HCT116 (cell line): ENCODE data around the gene DOCK10. TPM values are rescaled to one million over a fixed set of nuclear protein-coding genes. Genes with fewer than 3 reads are reported as not detected.

Source experiments
- ATAC-seq: fragments of 200-7000 bp; cut with Tn5 transposase; 2 replicates; pipeline ENCODE4 v1.9.1; 2020; ENCODE audit warnings: mild to moderate bottlenecking, moderate library complexity
- BruUV-seq: library from RNA; stranded (reverse); fragments of 400-500 nt; replicated peaks from 2 replicates; lab custom pipeline; 2021; lab: Mats Ljungman, UMichigan
- CTCF ChIA-PET: fragments of 300-600 bp; sonication (Branson Sonifier 250); formaldehyde crosslinking; loops from one replicate; lab custom pipeline; 2021; ENCODE audit warnings: antibody characterized with exemption; lab: Charles Lee
- POLR2A ChIA-PET: fragments of 300-600, 350-600 bp; sonication (Branson Sonifier 250); formaldehyde crosslinking; loops from one replicate; lab custom pipeline; 2021; ENCODE audit warnings: antibody characterized with exemption; lab: Charles Lee
- RAD21 ChIA-PET, 2 experiments: fragments of 300-600 bp; sonication (Branson Sonifier 250); formaldehyde crosslinking; loops; one replicate each; lab custom pipeline; 2023; ENCODE audit warnings: low total read pairs in 2 of 2; ENCODE audit not compliant: uncharacterized antibody in 2 of 2, unreplicated experiment in 2 of 2, low non-redundant PET in 1 of 2; lab: Charles Lee
- DNase-seq: peaks from one replicate; pipeline ENCODE4 v3.0.0-alpha.2; 2010; ENCODE audit warnings: low read depth, low spot score
- H2AFZ ChIP-seq: fragments of 200-600 bp; shearing (Covaris generic), sonication (generic); 2 replicates; pipeline ENCODE4 v1.6.1; 2017; ENCODE audit warnings: low read depth, mixed run types, mixed read lengths, antibody characterized with exemption, low read length; ENCODE audit not compliant: poor library complexity, severe bottlenecking
- H3K27ac ChIP-seq: 2 replicates; pipeline ENCODE4 v1.5.1; 2012; ENCODE audit warnings: low read depth, low read length
- H3K27me3 ChIP-seq: fragments of 200-600 bp; sonication (generic); 2 replicates; pipeline ENCODE4 v1.6.1; 2016; ENCODE audit warnings: mixed run types, low read length, mixed read lengths; ENCODE audit not compliant: insufficient read depth
- H3K36me3 ChIP-seq, 2 experiments: fragments of 200-500 bp in 1 of 2; fragments of 200-600 bp in 1 of 2; sonication (Bioruptor generic) in 1 of 2; sonication (generic) in 1 of 2; 2 replicates each; pipeline versions ENCODE4 v1.5.1 to v1.6.1; 2014 to 2016; ENCODE audit warnings: low read length in 2 of 2, inconsistent platforms in 1 of 2, mixed read lengths in 1 of 2, mixed run types in 1 of 2; ENCODE audit not compliant: insufficient read depth in 2 of 2, control insufficient read depth in 1 of 2
- H3K4me1 ChIP-seq, 2 experiments: fragments of 200-600 bp in 1 of 2; sonication (generic) in 1 of 2; 2 replicates each; pipeline versions ENCODE4 v1.5.1 to v1.6.1; 2012 to 2017; ENCODE audit warnings: low read length in 2 of 2, inconsistent platforms in 1 of 2, mild to moderate bottlenecking in 1 of 2, mixed read lengths in 1 of 2, mixed run types in 1 of 2, moderate library complexity in 1 of 2; ENCODE audit not compliant: insufficient read depth in 2 of 2, control insufficient read depth in 1 of 2
- H3K4me2 ChIP-seq: fragments of 200-600 bp; sonication (generic); 2 replicates; pipeline ENCODE4 v1.6.1; 2017; ENCODE audit warnings: mixed run types, low read length, mixed read lengths
- H3K4me3 ChIP-seq, 2 experiments: fragments of 200-600 bp in 1 of 2; sonication (generic) in 1 of 2; replicated peaks in 1 of 2; 2 replicates each; pipeline ENCODE4 v1.5.1; 2011 to 2016; ENCODE audit warnings: low read length in 2 of 2, control low read depth in 1 of 2, low read depth in 1 of 2, mild to moderate bottlenecking in 1 of 2, mixed read lengths in 1 of 2, mixed run types in 1 of 2
- H3K79me2 ChIP-seq: fragments of 200-600 bp; sonication (generic); 2 replicates; pipeline ENCODE4 v1.6.1; 2017; ENCODE audit warnings: mild to moderate bottlenecking, mixed run types, low read length, moderate library complexity, mixed read lengths; ENCODE audit not compliant: insufficient read depth
- H3K9ac ChIP-seq: fragments of 200-600 bp; sonication (generic); 2 replicates; pipeline ENCODE4 v1.6.1; 2016; ENCODE audit warnings: low read length, mixed read lengths
- H3K9me2 ChIP-seq: fragments of 200-600 bp; sonication (generic), shearing (Covaris generic); 2 replicates; pipeline ENCODE4 v1.6.1; 2017; ENCODE audit warnings: mixed run types, mild to moderate bottlenecking, moderate library complexity; ENCODE audit not compliant: insufficient read depth
- H3K9me3 ChIP-seq, 2 experiments: fragments of 200-500 bp in 1 of 2; fragments of 200-600 bp in 1 of 2; sonication (Bioruptor generic) in 1 of 2; sonication (generic) in 1 of 2; 2 replicates each; pipeline ENCODE4 v1.6.1; 2014 to 2017; ENCODE audit warnings: low read length in 2 of 2, mixed read lengths in 2 of 2, inconsistent platforms in 1 of 2, low read depth in 1 of 2, mild to moderate bottlenecking in 1 of 2, mixed run types in 1 of 2, moderate library complexity in 1 of 2; ENCODE audit not compliant: control insufficient read depth in 1 of 2, insufficient read depth in 1 of 2
- H4K20me1 ChIP-seq: fragments of 200-600 bp; sonication (generic), shearing (Covaris generic); 2 replicates; pipeline ENCODE4 v1.6.1; 2017; ENCODE audit warnings: mixed run types, mild to moderate bottlenecking, moderate library complexity; ENCODE audit not compliant: insufficient read depth
- POLR2A ChIP-seq: IDR thresholded peaks from 2 replicates; pipeline ENCODE4 v1.7.0; 2011; ENCODE audit warnings: borderline replicate concordance; ENCODE audit not compliant: insufficient read depth, insufficient read length; ENCODE audit errors: extremely low read depth
- TCF7L2 ChIP-seq: IDR thresholded peaks from 2 replicates; pipeline ENCODE4 v1.7.0; 2011; ENCODE audit warnings: borderline replicate concordance, inconsistent platforms; ENCODE audit not compliant: insufficient read depth, insufficient read length; ENCODE audit errors: extremely low read depth
- ZFX ChIP-seq: fragments of 450-650 bp; IDR thresholded peaks from 2 replicates; pipeline ENCODE4 v1.6.1; 2017
- ZNF274 ChIP-seq: fragments of 200-500 bp; sonication (Bioruptor generic); IDR thresholded peaks from 2 replicates; pipeline ENCODE4 v1.6.1; 2014; ENCODE audit warnings: mild to moderate bottlenecking, low read depth, low read length, inconsistent platforms
- intact Hi-C: fragments of 100-400 bp; cut with micrococcal nuclease; formaldehyde crosslinking; loops from 2 replicates; pipeline ENCODE4 v1.10.0; 2022
- total RNA-seq: library from RNA; stranded (reverse); gene quantifications from one replicate; pipeline ENCODE4 v1.2.1, GENCODE V29; 2021; ENCODE audit not compliant: unreplicated experiment

DOCK10 gene
- total RNA-seq, 1 experiment from 2014 or later = 0.54 TPM

DNA sequence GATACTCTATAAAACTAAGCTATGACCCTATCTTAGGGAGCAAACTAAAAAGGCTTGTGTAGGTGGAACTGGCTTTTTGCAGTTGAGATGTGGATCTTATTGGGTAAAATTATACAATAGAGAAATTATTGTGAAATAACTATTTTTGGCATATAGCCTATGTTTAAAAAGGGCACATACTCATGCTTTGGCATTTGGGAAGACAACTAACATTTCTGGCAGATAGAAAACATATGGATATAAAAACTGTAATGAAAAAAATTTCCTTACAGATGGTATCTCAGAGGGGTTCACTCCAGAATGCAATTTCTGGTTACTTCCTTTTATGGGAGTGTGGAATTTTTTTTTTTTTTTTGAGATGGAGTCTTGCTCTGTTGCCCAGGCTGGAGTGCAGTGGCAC, 206.0 kb downstream of the DOCK10 start:
- Histone ChIP-seq H2AFZ (no peak overlapping the region), H3K79me2 (no peaks in the 10 kb centered on the region), H3K4me2 (no peak overlapping the region), H3K27ac (no peak overlapping the region), H3K27me3 (no peaks in the 10 kb centered on the region), H3K4me3 (no peak overlapping the region), H3K9me2 (no peaks in the 10 kb centered on the region), H3K9ac (no peak overlapping the region), H3K9me3 (no peaks in the 10 kb centered on the region), H3K36me3 (no peaks in the 10 kb centered on the region), H3K4me1 (no peaks in the 10 kb centered on the region), H4K20me1 (no peaks in the 10 kb centered on the region)
- ATAC-seq = no peak
- no peak for DNase-seq
- ChIA-PET RAD21 (no interaction called here), POLR2A (no interaction called here), CTCF (no interaction called here)
- TF ChIP-seq ZNF274 = no peak
- no peak for TF ChIP-seq ZFX
- TF ChIP-seq TCF7L2 = no peak
- BruUV-seq = no TSS peak
- intact Hi-C loops = no loop called here

DNA sequence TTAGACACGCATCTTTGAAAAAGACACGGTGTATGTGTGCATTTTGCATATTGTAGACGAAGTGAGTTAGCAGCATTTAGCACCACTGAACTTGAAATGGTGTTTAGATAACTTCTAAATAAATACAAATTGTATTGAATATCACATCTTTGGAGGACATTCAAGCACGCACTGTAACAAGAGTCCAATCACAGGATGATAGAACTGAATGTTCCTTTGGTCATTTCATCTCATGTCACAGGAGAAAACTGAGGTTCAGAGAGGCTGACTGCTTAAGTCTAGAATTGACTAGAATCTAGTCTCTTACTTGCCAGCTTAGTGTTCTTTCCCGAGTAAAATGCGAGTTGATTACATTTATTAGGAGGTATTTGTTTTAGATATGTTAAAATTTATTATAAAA, 206.9 kb downstream of the DOCK10 start:
- RAD21 ChIA-PET = no interaction called here
- TF ChIP-seq POLR2A (no peak), ZFX (no peak)

More for the DNA sequence above, 206.9 kb downstream of the DOCK10 start:
- ATAC-seq (no peak), DNase-seq (no peak)
- intact Hi-C loops = no loop called here
- CTCF ChIA-PET = no interaction called here
- POLR2A ChIA-PET = no interaction called here
- no peaks in the 10 kb centered on the region for H3K4me1 ChIP-seq
- H3K27ac ChIP-seq = no peak overlapping the region
- H3K4me2 ChIP-seq = no peak overlapping the region
- no peaks in the 10 kb centered on the region for H3K9me2 ChIP-seq
- no peak overlapping the region for H3K9ac ChIP-seq
- H3K4me3 ChIP-seq = no peak overlapping the region
- H2AFZ ChIP-seq = no peak overlapping the region
- no peaks in the 10 kb centered on the region for H3K27me3 ChIP-seq
- no peaks in the 10 kb centered on the region for H3K36me3 ChIP-seq
- H3K9me3 ChIP-seq = no peaks in the 10 kb centered on the region
- BruUV-seq = no TSS peak
- no peaks in the 10 kb centered on the region for H4K20me1 ChIP-seq
- H3K79me2 ChIP-seq = no peaks in the 10 kb centered on the region
